CD4-positive, alpha-beta T cell treated with Interleukin-6 at 100 ng/mL for 8 hours (primary cell): ENCODE measurements around the gene TNFRSF4.
"Not testable (repeated sequence)": the region's sequence is repeated elsewhere in the genome, so short reads cannot be mapped to it uniquely, and the experiment has no call there.

Experiments used
- DNase-seq: peaks from one replicate; pipeline ENCODE4 v3.0.0-alpha.2; 2020; ENCODE audit warnings: mixed read lengths, low spot score

TNFRSF4 gene

GRCh38 chr1:1182491-1183220 lies 31.3 kb downstream of the TNFRSF4 start:
- no peak for DNase-seq

GRCh38 chr1:1181938-1182410 lies 32.0 kb downstream of the TNFRSF4 start:
- no peak for DNase-seq

DNA sequence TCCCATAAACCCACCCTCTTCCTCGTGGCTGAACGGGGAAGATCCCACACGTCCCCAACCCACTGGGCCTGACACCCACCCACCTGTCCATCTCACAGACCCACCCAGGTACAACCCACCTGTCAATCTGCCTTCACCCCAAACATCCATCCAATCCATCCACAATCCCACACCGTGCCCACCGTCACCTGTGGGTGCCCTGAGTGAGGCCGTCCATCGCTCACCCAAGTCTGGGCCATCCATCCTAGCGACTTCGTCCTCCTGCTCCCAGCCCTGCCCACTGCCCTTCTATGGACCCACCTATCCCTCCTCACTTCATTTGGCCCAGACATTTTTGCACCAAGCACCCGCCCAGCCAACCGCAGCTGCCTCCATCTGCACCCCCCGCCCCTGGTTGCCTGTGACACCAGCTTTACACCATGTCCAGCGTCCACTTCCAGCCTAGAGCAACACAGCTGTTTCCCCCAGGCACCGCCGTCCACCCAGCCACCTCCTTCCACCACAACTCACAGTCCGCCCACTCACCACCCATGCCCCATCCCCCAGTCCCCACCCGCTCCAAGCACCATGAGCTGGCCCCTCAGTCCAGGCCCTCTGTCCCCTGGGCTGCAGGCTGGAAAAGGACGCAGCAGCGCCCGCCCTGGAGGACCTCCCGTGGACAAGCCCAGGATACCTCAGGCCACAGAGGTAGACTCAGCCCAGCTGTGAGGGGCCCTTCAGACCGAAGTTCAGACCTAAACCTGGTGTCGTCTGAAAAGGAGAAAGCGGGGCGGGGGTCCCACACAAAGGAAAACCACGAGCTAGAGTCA lies 32.6 kb downstream of the TNFRSF4 start:
- DNase-seq: no peak

DNA sequence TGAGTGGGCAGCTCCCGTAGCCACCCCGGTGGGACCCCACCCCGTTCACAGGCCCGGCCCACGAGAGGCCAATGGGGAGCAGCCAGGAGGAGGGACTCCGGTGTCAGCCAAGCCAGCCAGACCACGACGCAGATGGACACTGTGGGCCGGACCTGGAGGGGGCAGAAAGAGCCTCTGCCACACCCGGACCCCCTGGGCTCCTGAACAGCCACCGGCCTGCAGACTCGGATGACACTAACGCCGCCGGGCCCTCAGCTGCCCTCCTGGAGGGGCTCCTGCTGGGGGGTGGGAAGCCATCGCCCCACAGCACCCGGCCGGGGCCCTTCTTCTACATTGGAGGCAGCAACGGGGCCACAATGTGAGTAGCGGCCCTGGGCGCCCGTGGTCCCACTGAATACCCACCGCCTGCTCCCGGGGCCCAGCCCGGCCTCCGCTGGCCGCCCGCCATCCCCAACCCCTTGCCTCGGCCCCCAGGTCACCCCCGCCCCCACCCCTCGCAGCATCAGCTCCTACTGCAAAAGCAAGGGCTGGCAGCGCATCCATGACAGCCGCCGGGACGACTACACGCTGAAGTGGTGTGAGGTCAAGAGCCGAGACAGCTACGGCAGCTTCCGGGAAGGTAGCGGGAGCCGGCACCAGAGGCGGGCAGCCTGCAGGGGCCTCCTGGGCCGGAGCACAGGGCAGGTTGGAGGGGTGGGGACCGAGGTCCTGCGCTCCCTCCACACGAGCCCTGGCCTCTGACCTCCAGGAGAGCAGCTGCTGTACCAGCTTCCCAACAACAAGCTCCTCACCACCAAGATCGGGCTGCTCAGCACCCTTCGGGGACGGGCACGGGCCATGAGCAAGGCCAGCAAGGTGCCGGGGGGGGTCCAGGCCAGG lies 33.7 kb downstream of the TNFRSF4 start:
- no peak for DNase-seq

- no peak for DNase-seq
Measured at GRCh38 chr1:1179346-1179982, 34.5 kb downstream of the TNFRSF4 start.

GRCh38 chr1:1178794-1179331 lies 35.1 kb downstream of the TNFRSF4 start:
- no peak for DNase-seq

DNA sequence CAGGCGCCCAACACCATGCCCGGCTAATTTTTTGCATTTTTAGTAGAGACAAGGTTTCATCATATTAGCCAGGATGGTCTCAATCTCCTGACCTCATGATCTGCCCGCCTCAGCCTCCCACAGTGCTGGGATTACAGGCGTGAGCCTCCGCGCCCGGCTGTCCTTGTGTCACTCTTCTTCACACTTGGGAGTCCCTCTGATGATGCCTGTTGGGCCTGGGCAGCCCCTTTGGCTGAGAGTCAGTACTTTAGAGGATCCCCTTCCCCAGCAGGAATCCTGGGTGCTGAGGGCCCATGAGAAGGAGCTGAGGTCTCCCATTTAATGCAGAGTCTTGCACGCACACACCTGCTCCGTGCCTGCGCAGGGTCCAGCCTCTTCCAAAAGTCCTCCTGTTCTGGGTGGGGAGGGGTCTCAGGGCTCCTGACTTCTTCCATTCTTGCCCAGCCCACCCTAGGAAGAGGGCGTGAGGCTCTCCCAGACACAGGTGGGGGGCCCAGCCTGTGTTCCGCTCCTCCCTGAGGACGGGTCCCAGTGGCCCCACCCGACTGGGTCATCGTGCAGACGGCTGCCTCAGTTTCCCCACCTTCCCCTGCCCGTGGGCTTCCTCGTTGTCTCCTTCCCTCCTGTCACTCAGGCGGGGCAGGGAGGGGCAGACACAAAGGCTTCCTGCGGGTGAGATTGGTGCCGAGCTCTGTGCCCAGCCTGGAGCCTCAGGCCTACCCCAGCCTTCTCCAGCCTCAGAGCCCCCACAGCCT lies 36.3 kb downstream of the TNFRSF4 start:
- no peak for DNase-seq

- DNase-seq: no peak
Measured at GRCh38 chr1:1176931-1177330, 37.0 kb downstream of the TNFRSF4 start.

DNA sequence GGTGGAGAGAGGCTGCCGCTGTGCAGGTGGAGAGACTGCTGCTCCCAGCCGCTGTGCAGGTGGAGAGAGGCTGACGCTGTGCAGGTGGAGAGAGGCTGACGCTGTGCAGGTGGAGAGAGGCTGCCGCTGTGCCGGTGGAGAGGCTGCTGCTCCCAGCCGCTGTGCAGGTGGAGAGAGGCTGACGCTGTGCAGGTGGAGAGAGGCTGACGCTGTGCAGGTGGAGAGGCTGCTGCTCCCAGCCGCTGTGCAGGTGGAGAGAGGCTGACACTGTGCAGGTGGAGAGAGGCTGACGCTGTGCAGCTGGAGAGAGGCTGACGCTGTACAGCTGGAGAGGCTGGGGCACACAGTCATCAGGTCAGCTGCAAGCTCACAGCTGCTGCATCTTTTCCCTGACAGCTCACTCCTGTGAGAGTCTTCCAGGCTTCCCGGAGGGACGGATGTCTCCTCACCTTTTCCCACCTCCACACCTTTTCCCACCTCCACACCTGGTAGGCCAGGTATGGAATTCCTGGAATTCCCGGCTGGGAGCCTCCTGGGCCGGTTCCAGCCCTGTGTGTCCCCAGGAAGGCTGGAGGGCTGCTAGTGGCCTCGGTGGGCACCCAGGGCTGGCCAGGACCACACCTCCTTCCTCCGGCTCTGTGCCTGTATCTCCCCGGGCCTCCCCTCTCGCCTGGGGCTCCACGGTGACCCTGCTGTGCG lies 37.7 kb downstream of the TNFRSF4 start:
- DNase-seq: not testable (repeated sequence)

GRCh38 chr1:1175221-1176062 lies 38.5 kb downstream of the TNFRSF4 start:
- no peak for DNase-seq

- DNase-seq: peak; percentile 71
Measured at GRCh38 chr1:1173793-1174415, 40.0 kb downstream of the TNFRSF4 start, which contains the start of gene TTLL10. Gene TTLL10, plus strand, starts transcription at chr1:1173880. Its CDS starts 5,336 bp downstream, at chr1:1179216.

DNA sequence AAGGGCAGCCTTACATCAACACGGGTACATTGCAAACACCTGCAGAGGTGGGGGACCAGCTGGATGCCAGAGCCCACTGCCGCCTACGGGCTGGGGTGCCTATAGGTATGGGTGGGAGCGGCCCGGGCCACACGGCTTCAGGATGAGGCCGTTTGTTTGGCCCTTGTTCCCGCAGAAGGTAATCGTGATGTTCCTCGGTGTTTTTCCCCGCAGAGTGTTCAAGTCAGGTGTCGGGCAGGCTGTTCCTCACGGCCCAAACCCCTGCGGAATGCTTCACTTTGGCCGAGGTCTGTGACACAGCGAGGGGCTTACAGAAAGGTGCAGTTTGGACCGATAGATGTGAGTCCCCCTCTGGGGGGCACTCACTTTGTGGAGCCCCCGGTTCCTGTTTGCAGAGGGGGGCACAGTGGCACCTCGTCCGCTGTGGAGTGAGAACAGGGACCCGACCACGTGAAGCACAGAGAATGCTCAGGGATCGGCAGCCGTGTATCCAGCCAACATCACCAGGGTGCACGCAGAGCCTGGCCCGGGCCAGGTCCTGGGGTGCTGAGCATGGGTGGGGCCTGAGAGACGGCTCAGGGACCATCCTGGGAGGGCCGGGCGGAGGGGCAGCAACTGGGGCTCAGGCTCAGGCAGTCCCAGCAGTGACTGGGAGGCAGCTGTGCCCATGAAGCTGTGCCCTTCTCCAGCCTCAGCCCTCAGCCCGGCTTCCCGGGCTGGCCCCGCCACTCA lies 40.7 kb downstream of the TNFRSF4 start:
- DNase-seq: no peak

- DNase-seq: no peak
Measured at GRCh38 chr1:1171546-1172340, 42.2 kb downstream of the TNFRSF4 start.

DNA sequence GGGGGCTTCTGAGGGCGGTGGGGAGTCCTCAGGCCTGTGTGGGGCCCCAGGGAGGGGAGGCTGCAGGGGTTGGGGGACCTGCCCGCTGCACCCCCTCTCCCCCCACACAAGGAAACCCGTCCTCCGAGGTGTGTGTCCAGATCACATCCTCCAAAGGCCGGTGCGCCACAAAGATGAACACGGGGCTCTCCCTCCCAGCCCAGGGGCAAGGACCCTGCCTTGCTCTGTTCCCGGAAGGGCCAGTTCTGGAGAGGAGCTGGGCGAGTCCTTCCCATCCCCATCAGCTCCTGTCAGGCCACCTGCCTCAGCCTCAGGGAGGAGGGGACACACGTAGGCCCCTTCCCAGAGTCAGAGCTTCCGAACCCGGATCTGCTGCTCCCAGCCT lies 42.8 kb downstream of the TNFRSF4 start:
- no peak for DNase-seq

- no peak for DNase-seq
Measured at GRCh38 chr1:1170215-1171091, 43.5 kb downstream of the TNFRSF4 start.
